Stimulated activated CD4-positive, alpha-beta T cell treated with anti-CD3 and anti-CD28 coated beads, TNF-alpha, amount 100 ng/mL, for 48 hours (primary cell): Measurements from ENCODE around the gene CNTF.

ENCODE experiments used
- DNase-seq, 3 donors: peaks; one replicate each; pipeline ENCODE4 v3.0.0-alpha.2; 2020; ENCODE audit warnings: low read depth in 3 of 3

Gene CNTF

DNA sequence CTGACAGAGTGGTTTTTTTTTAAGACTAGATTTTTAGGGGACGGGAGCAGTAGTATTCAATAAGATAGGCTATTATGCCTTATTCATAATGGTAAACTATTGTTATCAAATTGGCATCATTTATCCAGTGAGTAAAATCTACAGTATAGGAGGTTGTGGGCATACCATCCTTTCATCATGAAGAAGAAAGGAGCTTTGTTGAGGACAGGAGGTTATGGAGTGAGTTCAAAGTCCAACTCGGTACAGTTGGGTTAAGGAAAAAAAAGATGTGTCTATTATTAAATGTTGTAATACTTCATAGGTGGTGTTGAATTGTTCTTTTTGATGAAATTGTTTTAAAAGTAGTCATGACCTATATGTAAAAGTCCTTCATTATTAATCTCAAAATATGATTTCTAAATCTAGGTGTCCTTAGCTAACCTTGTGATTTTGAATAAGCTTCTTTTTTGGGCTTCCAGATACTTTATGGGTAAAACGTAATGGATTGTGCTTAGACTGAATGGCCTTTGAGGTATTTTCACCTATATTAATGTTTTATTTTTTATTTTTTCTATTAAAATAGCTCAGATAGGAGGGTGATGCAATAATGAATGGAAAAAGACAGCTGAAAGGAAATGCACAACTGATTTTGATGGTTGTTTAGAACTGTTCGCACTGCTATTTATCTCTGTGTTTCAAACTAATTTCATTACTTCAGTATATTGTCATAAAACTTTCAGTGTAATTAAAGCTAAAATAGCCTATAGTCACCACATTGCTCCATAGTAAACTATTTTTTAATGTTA lies 15.3 kb upstream of the CNTF start:
- DNase-seq: no peak

DNA sequence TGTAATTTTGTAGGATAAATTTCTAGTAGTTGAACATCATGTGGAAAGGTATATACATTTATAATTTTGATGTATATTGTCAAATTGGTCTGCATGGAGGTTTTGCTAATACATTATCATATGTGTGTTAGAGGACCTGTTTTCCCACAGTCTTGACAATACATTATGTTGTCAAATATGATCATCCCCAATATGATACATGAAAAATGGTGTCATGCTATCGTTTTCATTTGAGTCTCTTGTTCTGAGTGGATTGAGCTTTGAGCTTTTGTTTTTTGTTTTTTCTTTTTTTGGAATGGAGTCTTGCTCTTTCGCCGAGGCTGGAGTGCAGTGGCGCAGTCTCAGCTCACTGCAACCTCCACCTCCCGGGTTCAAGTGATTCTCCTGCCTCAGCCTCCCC lies 14.1 kb upstream of the CNTF start:
- DNase-seq: no peak

DNA sequence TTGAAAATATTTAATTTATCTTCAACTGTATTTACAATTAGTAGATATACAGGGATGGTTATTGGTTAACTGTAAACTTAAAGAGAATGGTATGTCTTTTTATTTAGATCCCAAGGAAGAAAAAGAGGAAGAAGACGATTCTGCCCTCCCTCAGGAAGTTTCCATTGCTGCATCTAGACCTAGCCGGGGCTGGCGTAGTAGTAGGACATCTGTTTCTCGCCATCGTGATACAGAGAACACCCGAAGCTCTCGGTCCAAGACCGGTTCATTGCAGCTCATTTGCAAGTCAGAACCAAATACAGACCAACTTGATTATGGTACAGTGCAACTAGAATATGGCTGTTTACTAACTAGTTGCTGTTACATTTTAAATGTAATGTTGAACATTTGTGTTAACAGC lies 12.7 kb upstream of the CNTF start:
- DNase-seq: no peak

DNA sequence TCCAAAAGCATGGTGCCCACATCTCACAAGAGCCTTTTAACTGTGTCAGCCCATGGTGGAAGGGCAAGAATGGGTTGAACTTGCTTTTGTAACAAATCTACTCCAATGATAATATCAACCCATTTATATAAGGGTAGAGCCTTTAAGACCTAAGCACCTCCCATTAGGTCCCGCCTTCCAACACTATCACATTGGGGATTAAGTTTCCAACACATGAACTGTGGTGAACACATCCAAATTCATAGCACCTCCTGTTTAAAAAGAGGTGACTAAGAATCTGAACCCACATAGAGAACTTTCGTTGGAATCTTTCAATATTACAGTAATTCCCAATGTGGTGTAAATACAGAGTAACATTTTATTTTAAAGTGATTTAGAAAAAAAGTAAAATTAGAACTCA lies 9.2 kb upstream of the CNTF start:
- DNase-seq: no peak

DNA sequence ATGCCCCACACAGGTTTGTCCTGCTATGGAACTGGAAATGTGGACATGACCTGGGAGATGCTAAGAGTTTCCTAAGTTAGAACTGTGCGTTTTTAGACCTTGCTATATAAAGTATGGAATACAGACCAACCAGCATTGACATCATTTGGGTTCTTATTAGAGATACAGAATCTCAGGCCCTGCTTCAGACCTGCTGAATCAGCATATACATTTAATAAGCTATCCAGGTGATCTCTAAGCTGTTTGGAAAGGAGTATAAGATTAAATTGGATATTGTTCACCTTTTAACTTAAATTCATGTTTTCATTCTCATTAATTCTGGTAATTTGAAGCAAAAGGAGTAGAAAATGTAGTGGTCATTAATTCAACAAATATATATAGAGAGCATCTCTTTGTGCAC lies 6.9 kb upstream of the CNTF start:
- no peak for DNase-seq

DNA sequence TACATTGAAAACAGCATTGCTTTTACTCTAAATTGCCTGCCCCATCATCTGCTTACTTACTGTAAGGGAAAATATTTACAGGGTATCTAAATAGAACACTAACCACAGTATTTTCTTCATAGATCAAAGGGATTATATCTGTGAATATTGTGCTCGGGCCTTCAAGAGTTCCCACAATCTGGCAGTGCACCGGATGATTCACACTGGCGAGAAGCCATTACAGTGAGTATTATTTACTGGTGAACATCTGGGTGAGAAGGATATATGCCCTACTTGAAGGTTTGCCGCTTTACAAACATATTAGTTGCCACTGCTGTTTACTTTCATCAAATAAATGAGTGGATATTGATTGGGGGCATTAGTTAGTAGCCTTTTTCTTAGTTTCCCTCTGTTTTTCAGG lies 5.9 kb upstream of the CNTF start:
- no peak for DNase-seq

DNA sequence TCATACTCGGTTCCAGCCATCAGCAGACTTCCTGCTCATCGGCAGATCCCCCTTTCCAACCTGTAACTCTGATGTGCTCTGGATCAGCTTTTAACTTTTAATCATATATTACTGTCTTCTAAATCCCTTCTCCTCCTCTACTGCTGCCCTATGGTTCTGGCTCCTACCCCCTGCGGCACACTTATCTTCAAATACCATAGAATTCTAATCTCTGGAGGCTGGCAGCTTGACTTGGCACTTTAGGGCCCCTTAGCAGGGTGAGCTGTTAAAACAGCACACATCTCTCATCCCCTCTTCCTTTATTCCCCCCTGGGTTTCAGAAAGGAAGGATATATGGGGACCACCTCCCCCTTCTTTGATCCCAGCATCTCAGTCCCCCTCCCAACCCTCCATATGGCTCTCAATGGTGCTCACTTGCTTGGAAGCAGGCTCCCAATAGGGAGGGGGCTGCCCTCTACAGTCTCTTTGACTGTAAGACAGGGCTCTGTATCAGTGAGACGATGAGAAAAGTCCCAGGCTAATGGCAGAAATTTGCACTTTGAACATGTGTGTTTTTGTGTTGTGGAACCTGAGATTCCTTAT lies 4.4 kb upstream of the CNTF start:
- DNase-seq: no peak

DNA sequence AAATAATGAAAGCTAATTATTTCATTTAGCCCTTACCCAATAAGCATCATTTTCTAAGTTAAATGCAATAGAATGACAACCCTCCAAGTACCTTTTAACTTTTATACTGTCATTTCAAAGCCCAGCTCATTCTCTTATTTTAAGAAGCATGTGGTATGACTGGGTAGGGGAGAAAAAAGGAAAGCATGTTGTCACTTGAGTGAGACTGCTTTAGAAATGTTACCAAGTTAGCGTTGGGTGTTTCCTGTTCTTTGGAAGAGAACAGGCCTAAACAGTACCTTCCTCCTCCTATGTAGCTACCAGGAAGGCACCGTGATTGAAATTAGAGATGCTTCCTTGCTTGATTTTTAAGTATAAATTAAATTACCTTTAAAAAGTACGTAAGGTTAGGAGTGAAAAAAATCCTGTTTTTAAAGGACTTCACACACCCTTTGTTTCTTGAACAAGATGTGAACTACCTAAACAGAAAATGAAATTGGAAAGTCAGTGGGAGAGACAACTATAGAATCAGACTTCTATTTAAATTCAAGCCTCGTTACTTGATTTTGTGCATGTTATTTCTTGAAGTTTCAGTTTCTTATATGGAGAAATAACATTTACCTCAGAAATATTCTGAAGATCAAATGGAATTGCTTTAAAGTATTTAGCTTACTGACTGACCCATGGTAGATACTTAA lies 741 bp upstream of the CNTF start:
- DNase-seq: no peak

DNA sequence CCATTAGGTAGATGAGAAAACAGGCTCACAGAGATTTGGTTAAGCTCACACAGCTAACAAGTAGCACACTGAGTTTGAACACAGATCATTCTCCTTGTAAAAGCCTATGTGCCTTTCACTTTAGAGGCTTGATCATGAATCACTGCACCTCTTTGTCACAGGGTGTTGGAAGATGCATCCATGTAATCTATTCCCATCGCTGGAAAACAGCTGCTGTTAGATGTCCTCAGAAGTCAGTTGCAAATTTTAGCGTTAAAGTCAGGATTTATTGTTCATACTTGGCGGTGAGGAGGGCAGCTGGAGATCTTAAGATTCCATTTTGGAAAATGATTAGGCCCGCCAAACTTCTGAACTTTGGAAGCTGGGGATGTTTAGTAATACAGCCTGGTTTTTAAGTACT lies 2.6 kb downstream of the CNTF start:
- DNase-seq: no peak

DNA sequence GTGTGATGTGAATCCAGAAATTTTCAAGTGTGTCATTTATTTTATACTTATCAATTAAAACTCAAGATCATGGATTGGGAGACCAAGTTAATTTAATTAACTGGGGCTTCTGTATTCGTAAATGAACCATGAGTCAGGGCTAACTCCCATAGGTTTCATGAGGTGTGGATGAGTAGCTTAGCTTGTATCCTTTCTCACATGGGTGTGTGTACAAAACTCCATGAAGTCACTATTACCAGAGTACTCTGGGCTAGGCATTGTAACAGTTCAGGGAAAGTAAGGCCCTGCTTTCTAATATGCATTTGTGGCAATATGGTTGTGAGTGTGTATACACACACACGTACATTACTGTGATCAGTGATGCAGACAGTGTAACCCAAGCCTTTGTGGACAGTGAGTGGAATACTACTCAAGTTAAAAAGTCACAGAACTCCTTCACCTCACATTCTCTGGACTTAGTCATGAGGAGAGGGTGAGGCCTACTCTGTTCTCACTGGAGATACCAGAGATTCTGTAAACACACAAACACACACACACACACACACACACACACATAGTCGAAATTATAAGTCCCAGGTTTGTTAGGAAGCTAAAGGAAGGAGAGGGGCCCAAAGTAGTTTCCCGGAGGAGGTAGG lies 3.5 kb downstream of the CNTF start:
- DNase-seq: no peak

DNA sequence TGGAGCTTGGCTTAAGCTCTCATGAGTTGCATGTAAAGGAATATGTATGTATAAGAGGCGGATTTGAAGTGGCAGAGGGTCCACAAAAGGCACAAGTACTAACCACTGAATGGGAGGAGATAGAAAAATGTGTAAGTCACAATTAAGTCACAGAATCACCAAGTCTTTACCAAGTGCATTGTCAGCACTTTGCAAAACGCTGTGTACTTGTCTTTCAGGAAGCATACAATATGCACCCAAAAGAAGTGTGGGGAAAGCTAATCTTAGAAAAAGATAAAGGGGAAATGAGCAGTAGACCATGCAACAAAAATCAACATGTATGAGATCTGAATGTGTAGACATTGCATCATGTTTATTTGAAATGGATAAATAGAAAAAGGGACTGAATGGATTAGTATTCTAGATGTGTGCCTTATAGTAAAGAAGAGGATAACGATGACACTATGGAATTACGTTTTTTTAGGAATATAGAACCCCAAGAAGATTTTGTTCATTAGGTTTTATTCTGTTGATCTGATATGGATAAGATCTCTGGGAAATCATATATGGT lies 4.5 kb downstream of the CNTF start:
- DNase-seq: no peak

DNA sequence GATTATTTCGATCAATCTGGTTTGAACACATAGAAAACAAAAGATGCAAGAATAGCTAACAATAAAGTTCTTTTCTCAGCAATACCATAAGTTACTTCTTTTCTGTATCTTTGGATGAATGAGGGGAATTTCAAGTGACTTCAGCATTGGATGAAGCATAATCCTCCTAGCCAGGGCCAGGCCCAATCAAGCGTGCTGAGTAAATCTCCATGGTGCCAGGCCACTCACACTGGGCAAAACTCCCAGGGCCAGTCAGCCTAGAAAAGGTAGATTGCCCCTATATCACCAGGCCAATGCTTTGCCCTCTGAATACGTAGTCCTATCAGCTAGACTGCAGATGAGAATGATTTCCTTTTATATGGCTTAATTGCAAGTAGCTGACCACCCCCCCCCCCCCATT lies 6.0 kb downstream of the CNTF start:
- DNase-seq: no peak

DNA sequence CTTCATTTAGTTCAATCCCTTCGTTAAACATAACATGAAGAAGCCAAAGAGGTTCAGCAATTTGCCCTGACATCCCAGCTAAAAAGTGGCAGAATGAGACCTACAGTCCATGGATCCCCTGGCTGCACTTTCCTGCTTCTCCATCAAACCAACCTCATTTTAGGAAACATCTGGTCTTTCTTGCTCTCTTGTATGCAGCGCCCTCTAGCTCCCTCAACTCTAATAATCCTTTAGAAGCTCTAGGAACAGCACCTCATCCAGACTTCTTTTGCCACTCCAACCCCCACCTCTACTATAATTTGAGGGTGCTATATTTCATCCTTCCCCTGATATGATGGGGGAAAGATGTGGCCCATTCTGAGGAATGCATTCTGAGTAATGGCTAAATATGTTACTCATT lies 7.4 kb downstream of the CNTF start:
- DNase-seq: no peak

DNA sequence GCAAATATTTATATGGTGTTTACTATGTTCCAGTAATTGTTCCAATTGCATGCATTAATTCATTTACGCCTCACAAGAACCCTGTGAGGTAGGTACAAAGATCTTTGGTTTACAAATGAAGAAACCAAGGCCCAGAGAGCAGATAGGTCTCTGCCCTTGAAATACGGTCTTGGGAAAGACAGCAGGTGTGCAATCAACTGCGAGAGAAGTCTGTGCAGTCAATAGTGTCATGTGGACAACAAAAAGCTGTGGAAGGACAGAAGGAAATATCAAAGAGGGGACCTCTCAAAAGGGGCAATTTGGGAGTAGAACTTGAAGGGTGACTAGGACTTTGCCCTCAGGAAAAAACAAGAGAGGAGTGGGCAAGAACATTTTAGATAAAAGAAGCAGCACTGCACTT lies 8.9 kb downstream of the CNTF start:
- no peak for DNase-seq

DNA sequence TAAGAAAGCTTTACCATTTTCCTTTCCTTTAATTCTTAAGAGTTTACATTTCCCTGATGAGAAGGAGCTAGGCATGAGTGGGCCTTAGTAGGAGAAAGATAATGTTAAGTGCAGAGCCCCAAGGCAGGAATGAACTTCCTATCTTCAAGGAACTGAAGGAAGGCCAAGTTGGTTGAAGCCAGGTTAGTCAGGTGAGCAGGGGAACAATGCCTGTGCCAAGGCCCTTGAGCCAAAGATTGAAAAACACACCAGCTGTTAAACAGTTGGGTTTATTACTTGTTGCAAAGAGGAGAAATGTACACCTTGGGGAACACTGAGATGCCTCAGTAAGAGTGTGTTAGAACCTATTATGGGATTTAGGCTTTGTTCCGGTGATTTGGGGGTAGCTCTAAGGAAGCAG lies 10.0 kb downstream of the CNTF start:
- DNase-seq: no peak

DNA sequence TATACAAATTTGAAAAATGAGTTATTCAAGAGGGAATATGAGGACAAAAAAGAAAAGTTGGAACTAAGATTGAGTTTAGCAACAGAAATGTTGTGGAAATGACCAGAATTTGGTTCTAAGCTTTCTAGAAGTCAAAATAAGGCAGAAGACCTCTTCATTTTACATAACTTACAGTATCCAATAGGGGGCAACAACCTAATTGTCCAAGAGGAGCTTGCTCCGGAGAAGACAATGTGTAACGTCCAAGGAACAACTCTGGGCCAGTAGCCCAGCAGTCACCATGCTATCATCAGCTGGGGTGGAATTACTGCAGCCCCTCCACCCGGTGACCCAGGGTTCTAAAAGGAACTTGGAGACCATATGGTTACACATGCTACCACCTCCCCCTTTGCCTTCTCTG lies 14.1 kb downstream of the CNTF start:
- no peak for DNase-seq

DNA sequence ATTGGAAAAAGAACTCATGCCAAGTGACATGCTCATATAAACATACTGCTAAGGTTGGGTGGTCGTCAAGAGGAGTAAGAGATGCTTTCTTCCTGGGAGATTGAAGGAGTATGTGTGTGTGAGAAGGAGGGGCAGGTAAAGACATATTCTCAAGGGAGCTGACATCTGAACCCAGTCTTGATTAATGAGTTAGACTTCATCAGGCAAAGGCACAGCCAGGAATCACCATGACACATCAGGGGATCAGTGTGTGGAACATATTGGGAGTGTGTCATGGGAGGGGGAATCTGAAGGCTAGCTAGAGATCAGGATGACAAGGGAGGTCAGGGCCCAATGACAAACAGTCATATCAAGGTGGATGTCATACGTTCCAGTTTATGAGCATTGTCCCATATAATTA lies 14.9 kb downstream of the CNTF start:
- no peak for DNase-seq

DNA sequence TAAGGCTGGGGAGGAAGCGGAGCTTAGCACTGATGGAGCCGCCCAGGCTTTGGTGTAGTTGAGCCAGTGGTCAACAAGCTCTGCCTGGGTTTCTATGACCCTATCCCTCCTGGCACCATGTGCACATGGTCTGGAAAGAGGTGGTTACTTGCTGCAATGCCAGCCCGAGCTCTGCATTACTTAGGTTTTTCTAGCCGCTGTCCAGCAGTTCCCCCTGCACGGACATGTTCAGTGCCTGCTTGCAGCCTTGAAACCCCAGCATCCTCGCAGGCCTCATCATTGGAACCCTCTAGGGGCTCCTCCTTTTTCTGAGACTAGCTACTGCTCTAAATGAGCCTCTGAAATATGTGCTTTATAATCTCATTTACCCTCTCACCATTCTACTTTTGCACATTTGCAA lies 16.6 kb downstream of the CNTF start:
- no peak for DNase-seq

DNA sequence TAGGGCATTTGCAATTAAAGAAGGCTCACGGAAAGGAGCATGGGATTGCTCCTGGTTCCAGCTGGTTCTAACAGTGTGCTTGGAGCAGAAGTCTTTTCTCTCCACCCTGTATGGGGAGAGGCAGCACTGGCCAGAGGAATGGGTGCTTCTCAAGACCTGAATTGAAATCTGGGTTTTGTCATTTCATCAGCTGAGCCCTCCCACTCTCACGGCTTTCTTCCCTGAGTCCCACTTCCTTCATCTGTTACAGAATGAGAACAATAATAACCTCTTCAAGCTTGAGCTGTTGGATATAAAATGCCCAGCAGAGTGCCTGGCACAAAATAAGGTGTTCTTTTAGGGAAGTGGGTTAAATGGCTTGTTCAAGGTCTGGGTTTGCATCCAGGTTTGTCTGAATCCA lies 17.2 kb downstream of the CNTF start:
- DNase-seq: no peak

DNA sequence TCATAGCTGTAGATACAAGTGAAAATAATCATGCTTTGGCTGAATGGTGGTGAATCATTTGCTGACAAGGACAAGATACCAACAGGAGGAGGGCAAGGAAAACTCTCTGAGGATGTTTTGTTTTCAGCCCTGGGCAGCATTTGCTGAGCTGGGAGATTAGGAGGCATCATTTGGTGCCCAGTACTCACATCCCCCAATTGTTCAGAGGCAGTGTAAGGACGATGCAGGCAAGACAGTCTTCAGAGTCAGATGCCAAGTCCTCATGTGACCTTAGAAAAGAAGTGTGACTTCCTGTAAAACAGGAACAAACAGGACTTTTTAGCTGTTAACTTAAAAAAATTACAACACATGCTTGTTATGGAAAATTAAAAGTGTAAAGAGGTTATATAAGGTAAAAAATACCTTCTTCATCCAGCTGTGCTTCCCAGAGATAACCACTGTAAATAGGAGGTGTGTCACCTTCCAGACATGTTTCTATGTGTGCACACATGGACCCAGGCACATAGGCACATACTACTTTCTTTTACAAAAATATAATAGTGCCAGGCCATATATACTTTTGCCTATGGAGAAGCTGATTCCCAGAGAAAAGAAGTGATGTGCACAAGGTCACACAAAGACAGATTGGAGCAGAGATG lies 18.0 kb downstream of the CNTF start:
- no peak for DNase-seq

DNA sequence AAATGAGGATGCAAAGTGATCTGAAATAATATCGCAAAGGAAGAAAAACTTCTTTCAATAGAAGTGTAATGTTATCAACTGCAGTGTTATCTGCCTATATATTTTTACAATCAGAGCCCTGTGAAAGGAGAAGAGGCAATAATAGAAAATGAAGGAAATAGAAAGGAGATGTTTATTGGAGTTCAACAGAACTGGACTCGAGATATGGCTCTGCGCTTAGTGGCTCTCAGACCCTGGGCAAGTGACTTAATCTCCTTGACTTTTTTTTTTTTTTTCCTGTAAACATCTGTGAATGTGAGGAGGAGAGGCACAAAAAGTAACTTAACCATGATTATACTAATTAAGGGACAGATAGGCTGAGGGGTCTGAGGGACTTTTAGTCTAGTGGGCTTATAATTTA lies 18.9 kb downstream of the CNTF start:
- DNase-seq: no peak
